Renal cortex interstitium (tissue), 11 donors: ENCODE results near the gene CHST15. TPM values are rescaled to one million over a fixed set of nuclear protein-coding genes. Genes with fewer than 3 reads are reported as not detected.

Source experiments
- DNase-seq, 11 donors: peaks; one replicate each; pipeline ENCODE4 v3.0.0-alpha.2; 2013; ENCODE audit warnings: low read depth in 9 of 11, low spot score in 4 of 11; ENCODE audit errors: extremely low read depth in 1 of 11
- polyA plus RNA-seq, 3 donors: library from polyadenylated mRNA; unstranded; fragments of 120-200 nt; gene quantifications; one replicate each; pipeline ENCODE4 v1.2.1, GENCODE V29; 2013; ENCODE audit not compliant: insufficient read length in 3 of 3

CHST15 gene
- polyA plus RNA-seq, 3 donors, result 17.9 to 21.6 (median 20.7) TPM

- no peak for DNase-seq
These were observed 34.9 kb downstream of the CHST15 start for GRCh38 chr10:124058346-124059003.

- DNase-seq, result no peak
These were observed 35.8 kb downstream of the CHST15 start for GRCh38 chr10:124057601-124058000.

GRCh38 chr10:124056337-124056980 is 36.9 kb downstream of the CHST15 start:
- no peak for DNase-seq

DNA sequence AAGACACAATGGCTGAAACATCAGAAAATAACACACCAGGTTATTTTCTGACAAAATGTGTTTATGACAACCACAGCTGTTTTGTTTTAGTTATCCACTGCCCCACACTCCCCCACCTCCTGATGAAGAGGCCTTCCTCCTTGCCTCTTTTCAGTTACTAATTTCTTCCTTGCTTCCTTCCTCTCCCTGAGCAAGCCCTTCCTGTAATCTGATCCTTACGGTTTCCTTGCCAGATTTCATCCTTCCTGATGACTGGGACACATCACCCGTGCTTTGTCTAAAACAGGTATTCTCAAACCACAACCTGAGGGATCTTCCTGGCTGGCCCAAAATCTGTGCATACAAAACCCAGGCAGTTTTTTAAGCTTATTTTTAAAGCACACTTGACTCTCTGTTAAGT is 39.4 kb downstream of the CHST15 start:
- no peak for DNase-seq

- no peak for DNase-seq
These were observed 40.8 kb downstream of the CHST15 start for GRCh38 chr10:124052561-124052960.

DNA sequence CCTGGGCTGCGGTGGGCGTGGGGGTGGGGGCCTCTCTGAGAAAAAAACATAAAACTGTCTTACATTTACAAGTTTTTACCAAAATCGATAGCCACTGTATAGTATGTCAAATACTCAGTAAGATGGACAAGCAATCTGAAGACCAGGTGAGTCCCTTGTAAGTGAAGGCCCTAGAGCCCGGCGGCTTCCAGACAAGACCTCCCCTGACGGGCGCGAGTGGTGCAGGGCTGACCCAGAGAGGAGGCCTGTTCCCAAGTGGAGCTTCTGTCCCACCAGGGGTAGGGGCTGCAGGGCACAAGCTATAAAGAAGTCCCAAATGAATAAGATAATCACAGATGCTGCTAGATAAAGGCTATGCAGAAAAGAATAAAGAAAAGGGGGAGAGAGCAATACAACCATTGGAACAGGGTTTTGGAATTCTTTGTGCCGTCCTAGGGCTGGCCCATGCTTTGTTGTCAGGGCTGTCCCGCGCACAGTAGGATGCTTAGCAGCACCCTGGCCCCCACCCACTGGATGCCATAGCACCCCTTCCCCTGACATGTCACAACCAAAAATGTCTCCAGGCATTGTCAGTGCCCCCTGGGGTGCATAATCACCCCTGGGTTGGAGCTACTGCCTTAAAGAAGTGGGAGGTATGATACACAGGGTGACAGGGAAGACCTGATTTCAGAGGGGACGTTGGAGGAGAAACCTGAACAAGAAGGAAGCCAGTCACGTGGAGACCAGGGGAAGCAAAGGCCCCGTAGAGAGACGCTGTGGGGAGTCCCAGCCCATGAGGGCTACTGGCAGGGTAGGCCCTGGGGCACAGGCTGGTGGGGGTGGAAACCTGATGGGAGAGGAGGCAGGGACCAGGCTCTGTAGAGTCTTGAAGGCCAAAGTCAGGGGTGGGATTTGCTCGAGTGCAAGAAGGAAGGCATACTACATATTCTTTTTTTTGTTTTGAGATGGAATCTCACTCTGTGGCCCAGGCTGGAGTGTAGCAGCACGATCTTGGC is 43.1 kb downstream of the CHST15 start:
- no peak for DNase-seq

DNA sequence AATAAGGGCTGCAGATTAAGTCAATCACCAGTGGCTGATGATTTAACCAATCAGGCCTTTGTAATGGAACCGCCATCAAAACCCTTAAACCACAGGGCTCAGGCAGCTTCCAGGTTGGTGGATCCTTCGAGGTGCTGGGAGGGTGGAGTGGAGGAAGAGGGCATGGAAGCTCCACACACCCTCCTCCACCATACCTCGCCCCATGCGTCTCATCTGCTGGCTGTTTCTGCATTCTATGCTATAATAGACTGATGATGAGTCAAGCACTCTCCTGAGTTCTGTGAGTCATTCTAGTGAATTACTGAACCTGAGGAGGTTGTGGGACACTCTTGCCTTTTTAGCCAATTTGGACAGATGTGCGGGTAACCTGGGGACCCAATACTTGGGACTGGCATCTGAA is 43.9 kb downstream of the CHST15 start:
- no peak for DNase-seq

DNA sequence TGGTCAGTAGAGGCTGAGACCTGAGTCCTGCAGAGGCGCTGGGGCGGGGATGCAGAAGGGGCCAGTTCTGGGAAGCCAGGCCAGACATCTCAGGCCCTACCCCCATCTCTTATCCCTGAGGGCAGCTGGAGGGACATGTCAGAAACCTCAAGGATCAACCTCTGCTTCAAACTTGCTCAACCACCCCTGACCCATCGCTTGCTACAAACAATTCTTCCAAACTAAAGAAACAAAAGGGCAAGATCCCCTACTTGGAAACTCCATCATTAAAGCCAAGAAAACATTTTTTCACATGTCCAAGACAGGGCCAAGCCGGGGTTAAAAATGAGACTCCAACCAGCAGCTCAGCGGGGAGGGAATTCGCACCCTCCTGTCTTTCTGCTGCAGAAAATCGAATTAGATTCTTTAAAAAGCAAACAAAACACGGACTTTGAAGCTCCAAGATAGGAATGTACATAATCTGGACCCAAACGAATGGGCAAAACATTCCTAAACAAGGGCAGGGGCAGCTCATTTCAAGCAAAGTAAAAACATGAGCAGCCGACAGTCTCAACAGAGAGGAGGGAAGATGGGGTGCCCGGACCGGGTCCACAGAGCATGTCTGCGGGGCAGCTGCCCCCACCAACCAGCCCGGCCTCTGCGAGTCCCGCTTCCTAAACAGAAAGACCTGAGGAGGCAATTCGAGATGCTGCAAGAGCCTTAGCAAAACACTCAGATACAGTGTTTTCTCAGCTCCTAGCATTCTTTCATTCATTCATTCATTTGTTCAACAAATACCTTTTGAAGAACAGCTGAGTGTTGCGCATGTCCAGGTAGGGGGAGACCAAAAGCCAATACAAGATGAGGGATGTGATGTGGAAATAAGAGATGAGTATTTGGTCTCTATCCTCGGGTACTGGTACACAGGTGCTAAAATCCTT is 44.8 kb downstream of the CHST15 start:
- DNase-seq, result peak in 1 of 11 donors; percentile 40

DNA sequence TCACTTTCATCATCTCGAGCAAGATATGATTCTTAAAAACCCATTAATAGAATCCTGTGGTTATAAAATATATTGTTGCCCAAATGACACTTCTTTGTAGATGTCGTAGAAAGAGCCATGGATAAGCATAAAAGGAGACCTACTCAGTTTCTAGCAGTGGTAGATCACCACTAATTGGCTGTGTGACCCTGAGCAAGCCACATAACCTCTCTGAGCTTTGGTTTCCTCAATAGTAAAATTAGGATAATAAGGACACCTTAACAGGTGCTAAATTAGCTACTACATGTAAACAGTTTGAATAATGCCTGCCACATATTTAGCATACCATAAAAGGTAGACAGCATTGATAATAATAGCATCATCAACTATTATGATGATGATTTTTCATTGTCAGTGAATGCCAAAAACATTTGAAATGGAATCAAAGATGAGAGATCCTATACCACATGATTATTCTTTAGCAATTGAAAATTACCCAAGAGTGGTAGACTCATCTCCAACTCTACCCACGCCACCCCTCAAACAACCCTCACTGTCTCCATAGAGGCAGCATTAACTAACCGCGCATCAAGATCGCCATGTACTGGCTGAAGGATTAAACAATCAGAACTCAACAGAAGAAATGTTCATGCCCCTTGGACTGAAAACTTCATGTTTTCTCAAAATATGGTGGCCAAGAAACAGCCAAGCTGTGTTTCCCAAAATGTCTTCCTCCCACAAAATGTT is 45.8 kb downstream of the CHST15 start:
- DNase-seq, result no peak

- DNase-seq, result no peak
These were observed 47.5 kb downstream of the CHST15 start for GRCh38 chr10:124045801-124046355.

GRCh38 chr10:124045276-124045675 is 48.1 kb downstream of the CHST15 start:
- DNase-seq, result no peak

GRCh38 chr10:124044143-124044862 is 49.1 kb downstream of the CHST15 start:
- no peak for DNase-seq

- DNase-seq, result no peak
These were observed 49.9 kb downstream of the CHST15 start for GRCh38 chr10:124043310-124044142.

DNA sequence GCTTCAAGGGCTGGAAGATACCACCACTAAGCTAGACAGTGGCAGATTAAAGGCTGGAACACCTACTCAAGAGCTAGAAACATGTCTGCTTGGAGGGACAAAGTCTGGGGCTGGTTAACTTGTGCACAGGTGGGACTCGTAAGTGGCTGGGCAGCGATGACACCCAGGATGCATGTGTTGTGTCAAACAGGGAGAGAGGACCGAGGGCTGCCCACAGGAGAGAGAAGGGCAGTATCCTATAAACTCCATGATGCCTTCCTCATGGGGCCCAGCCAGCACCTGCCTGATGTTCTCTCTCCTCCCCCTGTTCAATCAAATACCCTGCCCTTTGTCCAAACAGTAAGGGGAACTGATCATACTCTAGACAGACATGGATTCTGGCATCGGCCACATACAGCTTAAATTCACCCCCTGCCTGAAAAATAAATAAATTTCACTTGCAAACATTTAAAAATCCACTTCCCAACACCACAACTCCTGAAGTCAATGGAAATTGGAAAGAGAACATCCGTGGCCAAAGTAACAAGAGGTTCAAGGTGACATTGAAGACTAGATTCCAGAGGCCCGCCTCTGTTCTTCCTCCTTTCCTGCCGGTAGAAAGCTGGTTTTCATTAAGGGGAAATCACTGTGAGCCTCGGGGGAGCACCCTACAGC is 50.6 kb downstream of the CHST15 start:
- no peak for DNase-seq

DNA sequence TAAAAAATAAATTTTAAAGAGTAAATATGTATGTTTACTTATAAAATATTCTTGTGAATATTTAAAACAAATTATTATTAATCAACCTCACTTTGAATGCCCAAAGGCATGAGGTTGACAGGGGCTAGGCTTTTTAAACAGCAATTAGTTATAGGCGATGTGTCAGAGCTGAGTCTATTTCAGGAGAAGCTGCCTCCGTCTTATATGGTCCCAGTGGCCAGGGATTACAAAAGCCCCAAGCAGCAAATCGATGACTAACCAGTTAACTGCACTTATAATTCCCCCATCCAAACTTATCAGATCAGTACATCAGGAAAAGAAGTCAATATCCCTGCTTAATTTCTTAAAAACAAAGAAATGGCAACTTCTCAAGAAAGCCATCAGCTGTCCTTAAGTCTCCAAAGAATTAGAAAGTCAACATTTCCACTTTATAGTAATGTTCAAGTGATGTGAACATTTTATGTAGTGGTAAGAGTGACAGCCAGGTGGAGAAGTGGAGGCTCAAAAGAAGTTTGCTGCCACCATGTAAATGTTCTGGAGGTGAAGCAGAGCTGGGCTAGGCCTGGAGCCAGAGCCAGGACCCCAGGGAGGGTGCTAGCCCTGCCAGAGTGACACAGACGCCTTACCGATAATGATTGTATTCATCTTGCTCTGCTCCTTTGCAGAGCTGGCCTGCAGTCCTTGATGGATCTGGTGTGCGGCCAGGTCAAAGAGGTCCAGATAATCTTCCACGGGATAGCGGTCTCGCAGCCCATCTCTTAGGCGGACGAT is 51.5 kb downstream of the CHST15 start:
- no peak for DNase-seq
